Kidney (tissue), 14 donors: ENCODE data around the gene TMCC1. TPM values are rescaled to one million over a fixed set of nuclear protein-coding genes. Genes with fewer than 3 reads are reported as not detected.

Experiments used
- DNase-seq, 5 donors: peaks; one replicate each; pipeline ENCODE4 v3.0.0-alpha.2; 2013 to 2020
- FAIRE-seq: peaks from 2 replicates; lab custom pipeline; 2012; peaks lifted over from hg19 to GRCh38; lab: Jason Lieb, UNC
- H3K27ac ChIP-seq, 2 donors: one replicate each; pipeline ENCODE4 v1.7.0; 2013; ENCODE audit warnings: low read depth in 2 of 2, low read length in 2 of 2, inconsistent platforms in 1 of 2
- H3K27me3 ChIP-seq: one replicate; pipeline ENCODE4 v1.7.1; 2013; ENCODE audit warnings: low read length, inconsistent platforms; ENCODE audit not compliant: control insufficient read depth, insufficient read depth
- H3K36me3 ChIP-seq, 3 donors: one replicate each; pipeline versions ENCODE4 v1.7.0 to v1.7.1; 2013; ENCODE audit warnings: low read length in 3 of 3, control low read depth in 1 of 3, inconsistent platforms in 1 of 3; ENCODE audit not compliant: insufficient read depth in 3 of 3, control insufficient read depth in 2 of 3
- H3K4me1 ChIP-seq, 3 donors: one replicate each; pipeline versions ENCODE4 v1.7.0 to v1.7.1; 2013; ENCODE audit warnings: low read length in 3 of 3, inconsistent platforms in 1 of 3, low read depth in 1 of 3; ENCODE audit not compliant: control insufficient read depth in 2 of 3, insufficient read depth in 2 of 3
- H3K4me3 ChIP-seq, 3 donors: one replicate each; pipeline versions ENCODE4 v1.7.0 to v1.8.1; 2013; ENCODE audit warnings: low read length in 3 of 3, control low read depth in 1 of 3, inconsistent platforms in 1 of 3
- H3K9ac ChIP-seq, 3 donors: one replicate each; pipeline versions ENCODE4 v1.7.0 to v1.7.1; 2013; ENCODE audit warnings: low read length in 3 of 3, control low read depth in 1 of 3, inconsistent platforms in 1 of 3
- H3K9me3 ChIP-seq, 3 donors: one replicate each; pipeline versions ENCODE4 v1.7.0 to v1.7.1; 2013; ENCODE audit warnings: low read length in 3 of 3, control low read depth in 1 of 3, inconsistent platforms in 1 of 3; ENCODE audit not compliant: control insufficient read depth in 2 of 3, insufficient read depth in 1 of 3
- CTCF ChIP-seq: IDR thresholded peaks from 3 replicates; pipeline ENCODE4 v1.5.1; 2012; ENCODE audit warnings: mild to moderate bottlenecking, moderate library complexity, borderline replicate concordance; ENCODE audit not compliant: insufficient read depth; ENCODE audit errors: extremely low read depth
- intact Hi-C: fragments of 100-400 bp; cut with DNase I; formaldehyde crosslinking; loops from one replicate; pipeline ENCODE4 v1.11.1; 2022
- polyA plus RNA-seq: library from polyadenylated mRNA; stranded (reverse); fragments of 350-450 nt; fragmentation: Illumina TruSeq; extraction: RNeasy Lipid Tissue Mini Kit (QIAGEN cat#74804); gene quantifications from one replicate; pipeline ENCODE4 v1.2.3, GENCODE V29; 2014; ENCODE audit warnings: low read depth, low replicate concordance; ENCODE audit not compliant: insufficient read depth
- total RNA-seq: library from RNA; stranded (reverse); fragmentation: NEBNext Ultra II Directional; extraction: Animal tissue kit (Norgen Biotek cat#: 25700); gene quantifications from one replicate; pipeline ENCODE4 v1.2.1, GENCODE V29; 2021
- donor health status: control.
- donor health status: control.
- donor health status: control.
- donor health status: control.
- donor health status: control.
- donor health status: DM: yes; HTN: yes; CAD: no.
- donor health status: Normal renal cell carcinoma (clear cell type).

The TMCC1 gene
- total and polyA plus RNA-seq, 2 donors from 2014 or later, result 8.4 to 42.4 TPM

- no peak for TF ChIP-seq CTCF
- H3K4me3 ChIP-seq, result peak overlapping the region; percentile 82 to 93 (median 88)
- peak overlapping the region; percentile 77 to 95 (median 84) for H3K9ac ChIP-seq
- H3K4me1 ChIP-seq, result peaks cover 3 to 11% (median 8%) of the 10 kb centered on the region in 3 donors
- H3K36me3 ChIP-seq, result peaks cover 0 to 2% (median 0%) of the 10 kb centered on the region in 3 donors
- no peaks in the 10 kb centered on the region for H3K27me3 ChIP-seq
- DNase-seq (peak in 1 of 5 donors; percentile 75), FAIRE-seq (no peak)
- intact Hi-C loops, result no loop called here
- peak overlapping the region; percentile 87 to 94 for H3K27ac ChIP-seq
- H3K9me3 ChIP-seq, result no peaks in the 10 kb centered on the region
Measured at GRCh38 chr3:129892486-129892856, 1.0 kb downstream of the TMCC1 start.

- no peak overlapping the region for H3K9ac ChIP-seq
- H3K4me1 ChIP-seq, result peaks cover 3 to 11% (median 8%) of the 10 kb centered on the region in 3 donors
- DNase-seq, result no peak
- TF ChIP-seq CTCF, result no peak
- peaks cover 0 to 2% (median 0%) of the 10 kb centered on the region in 3 donors for H3K36me3 ChIP-seq
- no peaks in the 10 kb centered on the region for H3K27me3 ChIP-seq
- H3K9me3 ChIP-seq, result no peaks in the 10 kb centered on the region
- H3K27ac ChIP-seq, result no peak overlapping the region
- no peak for FAIRE-seq
- intact Hi-C loops, result no loop called here
- H3K4me3 ChIP-seq, result no peak overlapping the region
Measured at GRCh38 chr3:129890891-129891290, 2.6 kb downstream of the TMCC1 start.

GRCh38 chr3:129890125-129890524, 3.4 kb downstream of the TMCC1 start:
- no peaks in the 10 kb centered on the region for H3K9me3 ChIP-seq
- TF ChIP-seq CTCF, result no peak
- peaks cover 0 to 2% (median 0%) of the 10 kb centered on the region in 3 donors for H3K36me3 ChIP-seq
- intact Hi-C loops, result no loop called here
- H3K4me1 ChIP-seq, result peaks cover 3 to 11% (median 8%) of the 10 kb centered on the region in 3 donors
- DNase-seq (no peak), FAIRE-seq (no peak)
- no peak overlapping the region for H3K9ac ChIP-seq
- no peaks in the 10 kb centered on the region for H3K27me3 ChIP-seq
- H3K27ac ChIP-seq, result no peak overlapping the region
- no peak overlapping the region for H3K4me3 ChIP-seq

- H3K9me3 ChIP-seq, result no peaks in the 10 kb centered on the region
- intact Hi-C loops, result no loop called here
- no peak overlapping the region for H3K4me3 ChIP-seq
- H3K27ac ChIP-seq, result no peak overlapping the region
- H3K4me1 ChIP-seq, result peaks cover 3 to 11% (median 8%) of the 10 kb centered on the region in 3 donors
- no peak for TF ChIP-seq CTCF
- H3K9ac ChIP-seq, result no peak overlapping the region
- DNase-seq, result no peak
- peaks cover 0 to 2% (median 0%) of the 10 kb centered on the region in 3 donors for H3K36me3 ChIP-seq
- FAIRE-seq, result no peak
- no peaks in the 10 kb centered on the region for H3K27me3 ChIP-seq
Measured at GRCh38 chr3:129888771-129889170, 4.7 kb downstream of the TMCC1 start.
